Endothelial cell (in vitro differentiated cells): ENCODE measurements around the gene FBXO48. TPM values are rescaled to one million over a fixed set of nuclear protein-coding genes. Genes with fewer than 3 reads are reported as not detected.
A peak's percentile ranks its signal among the peaks of the same experiment; 100 is the strongest.
"Not testable (repeated sequence)": the region's sequence is repeated elsewhere in the genome, so short reads cannot be mapped to it uniquely, and the experiment has no call there.

Experiments used
- DNase-seq: peaks from one replicate; pipeline ENCODE4 v3.0.0; 2021; ENCODE audit warnings: low spot score
- H3K27ac Mint-ChIP-seq: one replicate; pipeline ENCODE4 v1.8.0; 2021; ENCODE audit warnings: mixed read lengths, inconsistent platforms; ENCODE audit not compliant: unreplicated experiment
- H3K27me3 Mint-ChIP-seq: one replicate; pipeline ENCODE4 v1.8.0; 2021; ENCODE audit warnings: mild to moderate bottlenecking, moderate library complexity, mixed read lengths, inconsistent platforms; ENCODE audit not compliant: unreplicated experiment
- H3K36me3 Mint-ChIP-seq: one replicate; pipeline ENCODE4 v1.8.0; 2021; ENCODE audit warnings: mild to moderate bottlenecking, low read depth, mixed read lengths, inconsistent platforms; ENCODE audit not compliant: unreplicated experiment
- H3K4me1 Mint-ChIP-seq: one replicate; pipeline ENCODE4 v1.8.0; 2021; ENCODE audit warnings: mild to moderate bottlenecking, mixed read lengths, inconsistent platforms; ENCODE audit not compliant: unreplicated experiment
- H3K4me3 Mint-ChIP-seq: one replicate; pipeline ENCODE4 v1.8.0; 2021; ENCODE audit warnings: mild to moderate bottlenecking, mixed read lengths, inconsistent platforms; ENCODE audit not compliant: unreplicated experiment
- H3K9me3 Mint-ChIP-seq: one replicate; pipeline ENCODE4 v1.8.0; 2021; ENCODE audit warnings: mixed read lengths, inconsistent platforms; ENCODE audit not compliant: unreplicated experiment
- CTCF ChIP-seq: fragments of 200-600 bp; sonication (generic); IDR thresholded peaks from one replicate; pipeline ENCODE4 v1.5.0; 2021; ENCODE audit warnings: antibody characterized with exemption; ENCODE audit not compliant: unreplicated experiment
- total RNA-seq: library from RNA; stranded (reverse); fragmentation: NEBNext Ultra II Directional; extraction: Animal tissue kit (Norgen Biotek cat#: 25700); gene quantifications from one replicate; pipeline ENCODE4 v1.2.1, GENCODE V29; 2021; ENCODE audit not compliant: unreplicated experiment

FBXO48 gene
- total RNA-seq, 1 donor from 2014 or later, result 1.6 TPM

- H3K27ac Mint-ChIP-seq, result no peak overlapping the region
- no peak for TF ChIP-seq CTCF
- H3K27me3 Mint-ChIP-seq, result peaks cover 6% of the 10 kb centered on the region
Measured at GRCh38 chr2:68499133-68499532, 32.0 kb upstream of the FBXO48 start.

GRCh38 chr2:68491582-68491981 is 24.5 kb upstream of the FBXO48 start:
- TF ChIP-seq CTCF, result no peak
- Mint-ChIP-seq H3K27ac (no peak overlapping the region), H3K9me3 (no peaks in the 10 kb centered on the region), H3K27me3 (peaks cover 2% of the 10 kb centered on the region), H3K4me3 (no peak overlapping the region), H3K36me3 (peaks cover 20% of the 10 kb centered on the region), H3K4me1 (no peaks in the 10 kb centered on the region)
- no peak for DNase-seq

More at GRCh38 chr2:68499133-68499532, 32.0 kb upstream of the FBXO48 start:
- no peaks in the 10 kb centered on the region for H3K9me3 Mint-ChIP-seq
- H3K4me1 Mint-ChIP-seq, result no peaks in the 10 kb centered on the region
- peaks cover 24% of the 10 kb centered on the region for H3K36me3 Mint-ChIP-seq
- DNase-seq, result no peak
- no peak overlapping the region for H3K4me3 Mint-ChIP-seq

GRCh38 chr2:68489282-68489681 is 22.2 kb upstream of the FBXO48 start:
- Mint-ChIP-seq H3K36me3 (peaks cover 8% of the 10 kb centered on the region), H3K27ac (no peak overlapping the region), H3K4me1 (no peaks in the 10 kb centered on the region), H3K27me3 (peaks cover 2% of the 10 kb centered on the region), H3K9me3 (no peaks in the 10 kb centered on the region), H3K4me3 (no peak overlapping the region)
- no peak for TF ChIP-seq CTCF
- no peak for DNase-seq

- not testable (repeated sequence) for DNase-seq, H3K4me3 Mint-ChIP-seq, H3K36me3 Mint-ChIP-seq, H3K27me3 Mint-ChIP-seq, H3K4me1 Mint-ChIP-seq, H3K9me3 Mint-ChIP-seq, H3K27ac Mint-ChIP-seq
Measured at GRCh38 chr2:68488605-68489004, 21.5 kb upstream of the FBXO48 start.

GRCh38 chr2:68487773-68488355 is 20.8 kb upstream of the FBXO48 start:
- DNase-seq, result no peak
- peak; percentile 41 for TF ChIP-seq CTCF
- Mint-ChIP-seq H3K4me3 (no peak overlapping the region), H3K9me3 (no peaks in the 10 kb centered on the region), H3K4me1 (no peaks in the 10 kb centered on the region), H3K27ac (no peak overlapping the region), H3K27me3 (no peaks in the 10 kb centered on the region), H3K36me3 (peaks cover under 1% of the 10 kb centered on the region)
